Mesenteric fat pad (tissue), 1 donor: ENCODE data around the gene ZCCHC24. TPM values are rescaled to one million over a fixed set of nuclear protein-coding genes. Genes with fewer than 3 reads are reported as not detected.

Experiments used
- DNase-seq: peaks from one replicate; pipeline ENCODE4 v3.0.0-alpha.2; 2020; ENCODE audit warnings: low spot score
- total RNA-seq: library from RNA; stranded (reverse); fragmentation: NEBNext Ultra II Directional; extraction: Animal tissue kit (Norgen Biotek cat#: 25700); gene quantifications from one replicate; pipeline ENCODE4 v1.2.1, GENCODE V29; 2021
- donor health status: DM: yes; HTN: yes; CAD: no.

ZCCHC24 gene
- total RNA-seq, 1 donor from 2014 or later, result 90.8 TPM

DNA sequence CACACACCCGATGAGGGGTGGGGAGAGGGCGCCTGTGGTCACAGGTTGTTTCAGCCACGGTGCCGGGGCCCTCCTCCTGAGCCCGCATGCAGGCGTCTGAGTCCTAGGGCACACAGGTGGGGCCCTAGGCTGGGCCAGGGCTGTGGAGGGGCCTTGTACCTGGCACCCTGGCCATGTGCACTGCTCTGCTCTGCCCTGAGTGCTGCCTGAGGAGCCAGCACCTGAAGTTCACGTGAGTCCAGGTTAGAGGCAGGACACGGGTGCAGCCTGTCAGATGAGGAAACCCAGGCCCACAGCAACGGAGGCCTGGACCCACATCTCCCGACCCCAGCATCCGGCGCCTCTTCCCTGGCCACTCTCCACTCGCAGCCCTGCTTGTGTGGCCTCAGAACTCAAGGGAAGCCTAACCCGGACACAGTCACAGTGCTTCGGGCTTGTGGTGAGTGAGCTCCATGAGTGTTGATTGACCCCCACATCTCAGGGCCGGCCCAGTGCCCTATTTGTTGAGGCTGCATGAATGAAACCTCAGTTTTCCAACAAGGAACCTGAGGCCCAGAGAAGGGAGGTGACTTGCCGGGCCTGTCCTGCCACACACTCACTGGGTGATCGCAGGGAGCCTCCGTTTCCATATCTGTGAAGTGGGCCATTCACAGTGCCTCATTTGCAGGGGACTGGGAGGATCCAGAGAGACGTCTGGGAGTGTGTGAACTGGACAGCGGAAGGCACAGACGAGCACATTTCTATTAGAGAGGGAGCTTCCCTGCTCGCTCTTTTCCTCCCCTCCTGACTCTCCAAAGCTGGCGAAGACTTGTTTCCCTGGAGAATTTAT is 58.6 kb downstream of the ZCCHC24 start:
- peak; percentile 80 for DNase-seq

DNA sequence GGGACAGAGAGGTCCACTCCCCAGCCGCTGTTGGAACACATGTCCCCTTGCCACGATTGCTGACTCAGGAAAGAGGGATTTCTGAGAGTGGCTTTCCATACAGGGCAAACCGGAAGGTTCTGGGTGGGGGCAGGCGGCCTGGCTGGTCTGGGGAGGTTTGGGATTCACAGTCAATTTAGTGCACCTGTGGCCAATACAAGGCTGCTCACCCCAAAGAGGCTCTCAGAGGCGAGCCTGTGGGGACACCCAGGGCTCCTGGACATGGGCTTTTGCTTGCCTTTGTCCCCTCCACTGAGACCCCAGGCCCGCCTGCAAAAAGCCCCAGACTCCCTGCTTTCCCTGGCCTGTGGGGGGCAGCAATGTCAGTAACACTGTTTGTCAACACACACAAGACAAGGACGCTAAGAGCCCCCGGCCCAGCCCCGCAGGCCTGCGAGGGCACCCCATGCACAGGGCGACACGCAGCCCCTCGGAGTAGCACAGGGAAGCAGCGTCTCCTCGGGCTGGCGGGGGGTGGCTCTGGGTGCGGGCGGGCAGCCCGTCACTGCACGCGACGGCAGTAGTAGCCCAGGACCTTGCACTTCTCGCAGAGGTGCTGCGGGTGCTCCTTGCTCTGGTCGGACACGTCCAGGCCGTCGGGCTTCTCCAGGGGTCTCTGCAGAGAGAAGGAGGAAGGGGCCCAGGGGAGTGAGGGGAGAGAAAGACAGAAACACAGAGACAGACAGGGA is 59.5 kb downstream of the ZCCHC24 start:
- peak; percentile 84 for DNase-seq

DNA sequence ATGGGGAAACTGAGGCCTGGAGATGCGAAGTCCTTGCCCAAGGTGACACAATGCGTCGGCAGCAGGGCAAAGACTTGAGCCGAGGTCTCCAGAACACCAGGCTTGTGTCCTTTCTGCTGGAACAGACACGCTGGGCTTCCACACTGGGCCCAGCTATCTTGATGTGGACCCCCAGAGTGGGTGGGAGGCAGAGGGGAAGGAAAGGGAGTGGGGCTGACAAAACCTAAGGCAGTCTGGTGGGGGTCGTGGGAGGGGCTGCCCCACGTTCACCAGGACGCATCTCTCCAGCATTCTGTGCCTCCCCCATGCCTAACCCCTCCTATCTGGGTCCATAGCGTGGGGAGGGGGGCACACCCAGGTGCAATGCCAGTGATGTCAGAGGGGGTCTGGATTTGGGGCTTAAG is 60.0 kb downstream of the ZCCHC24 start:
- DNase-seq, result peak; percentile 71

DNA sequence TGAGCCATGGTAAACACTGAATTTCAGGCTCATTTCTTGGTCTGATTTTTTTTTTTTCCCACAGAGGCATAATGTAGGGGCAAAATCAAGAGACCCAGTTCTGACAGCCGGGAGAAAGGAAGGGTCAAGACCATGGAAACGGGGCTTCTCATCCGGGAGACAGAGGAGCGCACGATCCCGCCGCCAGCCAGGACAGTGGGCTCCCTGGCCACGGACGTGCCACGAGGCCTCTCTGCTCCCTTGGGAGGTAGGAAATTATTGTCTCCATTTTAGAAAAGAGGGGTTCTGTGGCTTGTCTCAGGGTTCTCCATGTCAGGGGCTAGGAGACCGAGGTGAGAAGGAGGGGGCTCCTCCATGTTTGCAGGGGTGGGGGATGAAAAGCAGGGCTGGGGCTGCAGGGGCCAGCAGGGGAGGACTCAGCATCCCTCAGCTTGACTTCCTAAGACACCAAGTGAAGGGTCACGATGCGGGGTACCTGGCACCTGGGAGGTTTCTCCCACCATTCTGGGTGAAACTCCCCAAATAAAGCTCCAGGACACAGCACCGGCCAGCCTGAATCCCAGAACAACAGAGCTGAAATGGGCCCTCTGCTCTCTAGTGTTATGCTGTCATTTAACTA is 60.5 kb downstream of the ZCCHC24 start:
- no peak for DNase-seq

DNA sequence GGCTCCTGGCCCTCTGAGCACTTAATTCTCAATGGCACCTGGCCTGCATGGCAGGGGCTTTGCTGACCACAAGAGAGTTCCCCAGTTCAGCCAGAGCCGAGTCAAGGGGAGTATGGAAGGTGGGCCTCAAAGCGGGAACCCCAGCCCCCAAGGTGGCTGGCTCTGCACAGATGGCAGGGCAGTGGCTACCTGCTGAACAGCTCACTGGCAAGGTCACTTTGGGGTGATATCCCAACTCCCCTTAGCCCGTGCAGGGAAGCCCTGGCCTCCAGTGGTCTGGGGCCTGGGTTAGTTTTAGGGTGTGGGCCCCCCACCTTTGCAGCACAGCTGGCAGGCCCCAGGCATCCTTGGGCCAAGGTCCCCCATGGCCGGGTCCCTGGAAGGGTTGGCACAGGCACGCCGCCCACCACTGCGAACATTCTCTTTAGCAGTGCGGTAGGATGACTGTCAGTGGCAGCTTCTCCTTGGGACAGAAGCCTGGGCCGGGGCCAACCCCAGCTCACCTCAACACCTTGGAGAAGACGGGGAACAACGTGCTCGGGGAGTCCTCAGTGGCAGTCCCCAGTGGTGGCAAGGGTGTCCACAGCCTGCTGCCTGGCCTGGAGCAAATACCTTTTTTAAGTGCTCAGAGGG is 61.3 kb downstream of the ZCCHC24 start:
- peak; percentile 76 for DNase-seq

DNA sequence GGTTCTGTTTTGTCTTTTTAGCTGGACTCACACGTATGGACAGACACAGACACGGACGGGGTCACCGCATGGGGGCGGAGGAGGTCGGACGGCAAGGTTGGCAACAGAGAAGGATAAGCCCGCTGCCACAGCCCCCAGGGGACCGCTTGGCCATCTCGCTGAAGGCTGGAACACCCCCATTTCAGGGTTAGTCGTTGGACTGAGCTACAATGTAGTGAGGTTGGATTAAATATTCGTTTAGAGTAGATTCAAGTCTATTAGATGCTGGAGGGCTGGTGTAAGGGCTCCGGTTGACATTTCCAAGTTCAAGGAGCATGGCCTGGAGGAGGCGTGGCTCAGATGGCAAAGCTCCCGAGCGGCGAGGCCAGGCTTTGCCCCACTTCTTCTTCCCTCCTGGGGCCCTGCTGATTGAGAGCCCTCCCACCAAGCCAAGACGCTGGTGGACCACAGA is 62.9 kb downstream of the ZCCHC24 start:
- peak; percentile 89 for DNase-seq

DNA sequence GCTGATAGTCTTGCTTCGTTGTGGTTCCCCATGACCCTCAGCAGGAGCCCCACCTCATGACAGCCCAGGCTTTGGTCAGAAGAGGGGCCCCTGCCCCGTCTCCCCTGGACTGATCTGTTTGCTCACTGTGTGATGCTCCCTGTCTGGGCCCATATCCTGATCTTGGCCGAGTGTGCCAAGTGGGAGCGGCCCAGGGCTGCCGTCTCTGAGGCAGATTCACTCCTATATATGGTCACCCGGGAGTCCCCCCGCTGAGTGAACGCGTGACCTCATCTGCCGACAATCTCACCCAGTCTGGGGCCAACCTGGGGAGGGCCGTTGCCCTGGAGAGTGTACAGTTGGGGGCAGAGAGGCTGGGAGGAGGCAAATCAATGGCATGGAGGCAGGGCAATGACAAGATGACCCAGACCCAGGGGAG is 63.6 kb downstream of the ZCCHC24 start:
- DNase-seq, result peak; percentile 91

DNA sequence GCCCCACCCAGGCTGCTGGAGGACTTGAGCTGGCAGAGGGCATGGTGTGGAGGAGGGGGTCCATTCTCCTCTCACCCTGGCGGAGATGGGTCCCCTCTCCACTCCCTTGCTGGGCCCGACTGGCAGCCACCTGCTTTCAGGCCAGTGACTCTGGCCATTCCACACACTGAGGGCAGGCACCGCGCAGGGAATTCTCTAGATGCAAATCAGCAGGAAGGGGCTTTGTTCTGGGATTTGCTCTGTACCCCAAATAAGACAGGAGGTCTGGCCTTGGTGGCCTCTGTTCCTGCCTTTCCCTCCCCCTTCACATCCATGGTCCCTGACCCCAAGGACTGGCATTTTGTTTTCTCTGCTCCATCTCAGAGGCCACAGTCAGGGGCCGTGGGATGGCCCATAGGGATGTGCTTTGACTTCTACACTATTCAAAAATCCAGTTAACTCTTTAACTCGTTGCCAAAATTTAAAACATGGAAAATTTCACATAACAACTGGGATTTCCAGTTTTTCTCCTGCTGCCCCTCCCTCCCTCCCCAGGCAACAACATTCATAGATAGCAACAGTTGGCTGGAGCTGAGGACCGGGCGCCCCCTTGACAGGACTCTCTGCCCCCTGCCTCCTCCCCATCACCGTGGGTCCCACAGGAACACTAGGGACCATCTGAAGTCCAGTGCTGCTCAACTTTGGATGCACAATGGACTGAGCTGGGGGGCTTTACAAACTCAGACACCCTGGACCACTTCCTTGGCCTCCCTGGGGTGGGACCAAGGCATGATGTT is 64.3 kb downstream of the ZCCHC24 start:
- peak; percentile 72 for DNase-seq

DNA sequence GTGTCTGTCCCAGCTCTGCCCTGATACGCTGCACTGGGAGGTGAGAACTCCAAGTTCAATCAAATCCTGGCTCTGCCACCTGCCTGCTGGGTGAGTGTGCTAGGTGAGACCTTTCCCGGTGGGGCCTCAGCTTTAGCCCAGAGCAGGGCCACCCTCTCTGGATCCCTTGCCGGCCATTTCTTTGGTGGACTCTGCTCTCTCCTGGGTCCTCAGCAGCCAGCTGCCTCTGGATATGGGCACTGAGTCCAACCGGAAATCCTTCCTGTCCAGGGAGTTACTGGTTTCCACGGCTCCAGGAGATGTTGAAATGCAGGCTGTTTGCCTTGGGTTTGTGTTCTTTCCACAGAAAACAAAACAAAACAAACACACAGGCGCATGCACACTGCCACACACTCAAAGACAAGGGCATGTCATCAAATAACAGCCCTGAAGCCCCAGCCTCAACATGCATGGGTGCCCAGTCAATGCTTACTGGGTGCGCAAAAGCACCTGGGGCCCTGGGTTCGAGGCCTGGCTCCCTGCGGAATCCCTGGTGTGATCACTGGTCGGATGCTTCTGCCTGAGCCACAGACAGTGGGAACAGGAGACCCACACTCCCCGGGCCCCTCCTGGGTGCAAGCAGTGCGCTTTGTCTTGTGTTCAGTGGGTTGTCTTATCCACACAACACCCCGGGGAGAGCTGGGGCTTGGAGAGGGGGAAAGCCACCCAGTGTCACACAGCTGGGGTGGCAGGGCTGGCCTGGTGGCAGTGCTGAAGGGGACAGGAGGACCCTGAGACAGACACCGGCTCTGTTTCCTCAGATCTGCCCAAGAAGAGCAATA is 65.1 kb downstream of the ZCCHC24 start:
- DNase-seq, result peak; percentile 84

DNA sequence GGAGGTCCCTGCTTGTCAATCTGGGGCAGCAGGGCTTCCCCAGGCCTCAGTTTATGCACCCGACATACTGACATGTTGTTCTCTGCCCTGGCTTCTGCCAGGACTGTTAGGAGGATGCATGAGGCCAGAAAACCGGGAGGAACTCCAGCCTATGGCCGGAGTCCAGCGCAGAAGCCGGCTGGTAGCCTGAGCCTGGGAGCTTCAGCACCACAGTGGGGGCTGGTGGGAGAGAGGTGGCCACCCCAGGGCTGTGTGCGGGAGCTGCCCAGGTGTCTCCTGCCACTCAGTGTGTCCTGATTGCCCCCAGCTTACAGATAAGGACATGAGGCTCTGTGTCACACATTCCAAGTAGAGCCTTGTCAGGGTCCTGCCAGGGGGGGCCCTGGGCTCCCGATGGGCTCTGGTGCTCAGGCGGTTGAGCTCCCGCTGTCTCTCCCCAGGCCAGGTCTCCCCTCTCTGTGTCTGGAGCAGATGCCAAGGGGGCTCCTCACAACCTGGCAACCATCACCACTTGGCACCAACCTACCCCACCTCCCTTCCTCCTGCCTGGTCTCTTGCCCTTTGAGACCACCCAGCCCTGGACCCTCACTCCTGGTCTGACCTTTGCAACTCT is 65.8 kb downstream of the ZCCHC24 start:
- peak; percentile 79 for DNase-seq

DNA sequence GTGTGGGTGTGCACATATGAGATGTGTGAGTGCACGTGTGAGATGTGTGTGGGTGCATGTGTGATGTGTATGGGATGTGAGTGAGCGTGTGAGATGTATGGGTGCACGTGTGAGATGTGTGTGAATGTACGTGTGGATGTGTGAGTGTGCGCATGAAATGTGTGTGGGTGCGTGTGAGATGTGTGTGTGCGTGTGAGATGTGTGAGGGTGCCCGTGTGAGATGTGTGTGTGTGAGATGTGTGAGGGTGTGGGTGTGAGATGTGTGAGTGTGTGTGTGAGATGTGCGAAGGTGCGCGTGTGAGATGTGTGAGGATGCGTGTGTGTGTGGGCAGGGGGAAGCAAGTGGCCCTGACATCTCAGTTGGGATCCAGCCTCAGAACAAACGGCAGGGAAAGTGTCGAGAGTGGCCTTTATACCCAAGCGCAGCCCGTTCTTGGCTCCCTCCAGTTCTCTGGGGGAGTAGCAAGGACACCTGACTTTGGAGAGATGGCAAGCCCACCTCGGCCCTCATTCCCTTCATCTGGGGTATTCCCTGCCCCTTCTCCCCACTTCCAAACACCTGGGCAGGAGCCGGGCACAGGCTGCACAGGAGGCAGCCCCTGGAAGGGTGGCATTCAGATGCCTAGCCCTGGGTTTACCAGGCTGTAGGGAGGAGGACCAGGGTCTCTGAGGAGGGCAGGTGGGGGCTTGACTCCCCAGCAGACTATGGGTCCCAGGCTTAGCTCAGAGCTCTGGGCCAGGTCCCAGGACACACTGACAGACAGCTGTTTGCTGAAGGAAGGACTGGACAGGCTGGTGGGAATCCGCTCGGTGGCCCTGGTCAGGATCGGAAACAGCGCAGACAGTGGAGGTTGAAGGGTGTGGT is 66.5 kb downstream of the ZCCHC24 start:
- peak; percentile 68 for DNase-seq

DNA sequence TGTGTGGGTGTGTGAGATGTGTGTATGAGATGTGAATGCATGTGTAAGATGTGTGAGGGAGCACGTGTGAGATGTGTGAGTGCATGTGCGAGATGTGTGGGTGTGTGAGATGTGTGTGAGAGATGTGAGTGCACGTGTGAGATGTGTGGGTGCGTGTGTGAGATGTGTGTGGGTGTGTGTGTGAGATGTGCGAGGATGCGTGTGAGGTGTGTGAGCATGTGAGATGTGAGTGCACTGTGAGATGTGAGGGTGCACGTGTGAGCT is 67.1 kb downstream of the ZCCHC24 start:
- peak; percentile 80 for DNase-seq

DNA sequence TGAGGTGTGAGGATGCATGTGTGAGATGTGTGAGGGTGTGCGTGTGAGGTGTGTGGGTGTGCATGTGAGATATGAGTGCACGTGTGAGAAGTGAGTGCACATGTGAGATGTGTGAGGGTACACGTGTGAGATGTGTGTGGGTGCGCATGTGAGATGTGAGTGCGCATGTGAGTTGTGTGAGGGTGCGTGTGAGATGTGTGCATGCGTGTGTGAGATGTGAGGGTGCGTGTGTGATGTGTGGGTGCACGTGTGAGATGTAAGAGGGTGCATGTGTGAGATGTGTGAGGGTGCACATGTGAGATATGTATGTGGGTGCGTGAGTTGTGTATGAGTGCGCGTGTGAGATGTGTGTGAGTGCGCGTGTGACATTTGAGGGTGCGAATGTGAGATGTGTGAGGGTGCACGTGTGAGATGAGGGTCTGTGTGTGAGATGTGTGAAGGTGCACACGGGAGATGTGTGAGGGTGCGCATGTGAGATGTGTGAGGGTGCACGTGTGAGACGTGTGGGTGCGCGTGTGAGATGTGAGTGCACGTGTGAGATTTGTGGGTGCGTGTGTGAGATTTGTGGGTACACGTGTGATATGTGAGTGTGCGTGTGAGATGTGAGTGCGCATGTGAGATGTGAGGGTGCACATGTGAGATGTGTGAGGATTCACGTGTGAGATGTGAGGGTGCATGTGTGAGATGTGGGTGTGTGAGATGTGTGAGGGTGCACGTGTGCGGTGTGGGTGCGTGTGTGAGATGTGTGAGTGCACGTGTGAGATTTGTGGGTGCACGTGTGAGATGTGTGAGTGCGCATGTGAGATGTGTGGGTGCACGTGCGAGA is 67.7 kb downstream of the ZCCHC24 start:
- no peak for DNase-seq

DNA sequence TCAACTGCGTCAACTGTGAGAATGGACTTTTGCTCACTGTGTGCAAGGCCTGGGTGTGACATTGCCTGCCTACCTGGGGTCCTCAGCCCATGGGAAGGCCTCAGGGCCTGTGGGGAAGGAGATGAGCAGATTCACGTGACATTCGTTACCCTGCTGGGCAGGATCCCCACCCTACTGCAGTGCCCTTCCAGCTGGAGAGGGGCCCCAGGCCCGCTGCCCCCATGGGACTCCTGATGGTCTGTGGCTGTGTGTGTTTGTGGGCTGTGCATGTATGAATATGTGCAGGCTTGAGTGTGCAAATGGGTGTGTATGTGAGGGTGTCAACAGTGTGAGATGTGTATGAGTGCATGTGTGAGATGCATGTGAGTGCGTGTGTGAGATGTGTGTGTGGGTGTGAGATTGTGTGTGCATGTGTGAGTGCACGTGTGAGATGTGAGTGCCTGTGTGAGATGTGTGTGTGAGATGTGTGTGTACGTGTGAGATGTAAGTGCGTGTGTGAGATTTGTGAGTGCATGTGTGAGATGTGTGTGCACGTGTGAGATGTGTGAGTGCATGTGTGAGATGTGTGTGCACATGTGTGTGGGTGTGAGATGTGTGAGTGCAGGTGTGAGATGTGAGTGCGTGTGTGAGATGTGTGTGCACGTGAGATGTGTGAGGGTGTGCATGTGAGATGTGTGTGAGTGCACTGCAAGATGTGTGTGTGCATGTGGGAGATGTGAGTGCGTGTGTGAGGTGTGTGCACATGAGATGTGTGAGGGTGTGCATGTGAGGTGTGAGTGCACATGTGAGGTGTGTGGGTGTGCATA is 68.5 kb downstream of the ZCCHC24 start:
- peak; percentile 62 for DNase-seq

DNA sequence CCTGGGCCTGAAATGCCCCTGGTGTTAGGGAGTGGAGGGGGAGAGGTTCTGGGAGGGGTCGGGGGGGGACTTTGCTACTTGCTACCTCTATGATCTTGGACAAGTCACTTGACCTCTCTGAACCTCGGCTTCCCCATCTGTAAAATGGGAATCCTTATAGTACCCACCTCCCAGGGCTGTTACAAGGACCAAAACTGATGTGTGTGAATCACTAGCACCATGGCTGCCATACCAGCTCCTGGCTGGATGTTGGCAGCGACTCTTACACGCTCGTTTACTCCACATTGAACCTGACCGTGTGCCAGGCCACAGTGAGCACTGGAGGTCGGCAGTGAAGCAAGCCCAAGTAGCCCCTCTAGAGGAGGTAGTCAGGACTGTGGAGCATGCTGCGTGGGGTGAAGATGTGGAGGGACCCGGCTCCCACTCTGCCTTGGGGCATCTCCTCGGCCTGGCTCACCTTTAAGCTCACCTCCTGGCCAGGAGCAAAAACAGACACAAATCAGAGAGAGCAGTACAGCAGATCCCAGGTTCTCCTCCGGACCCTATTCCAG is 69.3 kb downstream of the ZCCHC24 start:
- DNase-seq, result peak; percentile 43

DNA sequence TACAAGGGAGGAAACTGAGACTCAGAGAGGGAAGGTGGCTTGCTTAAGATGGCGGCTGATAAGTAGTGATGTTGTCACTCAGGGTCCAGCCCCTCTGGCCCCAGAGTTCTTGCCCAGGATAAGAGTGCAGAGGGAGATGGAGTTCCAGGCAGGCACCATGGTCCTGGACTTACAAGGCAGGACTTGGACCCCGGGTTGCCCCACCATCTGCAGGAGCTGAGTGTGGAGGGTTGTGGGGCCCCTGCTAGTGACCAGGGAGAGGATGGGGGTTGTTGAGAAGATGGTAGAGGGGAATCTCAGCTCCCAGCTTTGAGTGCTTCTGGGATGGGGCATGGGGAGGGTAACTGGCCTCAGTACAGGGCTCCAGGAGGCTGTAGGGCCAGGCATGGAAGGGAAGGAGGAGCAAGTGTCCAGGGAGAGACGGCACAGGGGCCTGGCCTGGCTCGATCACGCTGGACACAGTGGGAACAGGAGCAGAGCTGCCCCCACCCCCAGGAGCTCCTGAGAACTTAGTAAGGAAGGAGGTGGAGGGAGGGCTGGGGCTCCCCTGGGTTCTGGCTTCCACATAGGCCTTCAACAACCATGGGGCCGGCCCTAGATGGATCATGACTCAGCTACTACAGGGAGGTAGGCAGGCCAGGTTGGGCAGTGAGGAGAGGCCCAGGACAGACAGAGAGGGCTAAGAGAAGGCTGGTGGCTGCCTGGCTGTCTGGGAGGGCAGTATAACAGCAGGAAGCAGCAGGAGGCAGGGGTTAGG is 69.9 kb downstream of the ZCCHC24 start:
- peak; percentile 78 for DNase-seq
